Measurements from ENCODE around the gene PER1. TPM values are rescaled to one million over a fixed set of nuclear protein-coding genes. Genes with fewer than 3 reads are reported as not detected.
"Not testable (repeated sequence)": the region's sequence is repeated elsewhere in the genome, so short reads cannot be mapped to it uniquely, and the experiment has no call there.

Gene PER1
- total and polyA plus RNA-seq, 2 of the 13 experiments (the other 11 are each of a cell fraction or from before 2014, with no cell fraction given) = 2.6 to 3.6 TPM

GRCh38 chr17:8108972-8109660, 43.1 kb downstream of the PER1 start:
- CTCF ChIA-PET (ENCODE audit: low intra/inter-chr PET ratio, low total read pairs) = interaction anchor here (1.8 to 2.5 kb wide), 2 partner anchors 15 to 49 kb away, joined by 11 to 14 read pairs; no protein-coding TSS in a partner anchor
- H3K27me3 ChIP-seq (ENCODE audit: control insufficient read depth in 1 of 2, insufficient read depth in 2 of 2, low read length in 2 of 2) = peaks cover 11 to 62% of the 10 kb centered on the region in 2 experiments; a peak in 4 of 5 replicates
- no peak for FAIRE-seq

GRCh38 chr17:8106980-8107379, 45.2 kb downstream of the PER1 start:
- intact Hi-C loops (cut with micrococcal nuclease; ENCODE audit: unreplicated experiment); H2AFZ ChIP-seq (ENCODE audit: low read length); H3K27ac ChIP-seq (ENCODE audit: extremely low read length, insufficient read depth, low read length); POLR2A ChIA-PET; H3K9ac ChIP-seq (ENCODE audit: insufficient read depth, low read depth, low read length); H3K4me1 ChIP-seq (ENCODE audit: insufficient read depth, low read length); DNase-seq (ENCODE audit: low spot score); H3K79me2 ChIP-seq (ENCODE audit: insufficient read depth, low read length); H4K20me1 ChIP-seq (ENCODE audit: insufficient read depth, low read length); H3K4me2 ChIP-seq (ENCODE audit: low read depth, low read length); H3K4me3 ChIP-seq (replicated peaks in 1 of 3; ENCODE audit: insufficient read depth in 1 of 3, low read depth in 2 of 3, low read length in 3 of 3); H3K9me3 ChIP-seq (ENCODE audit: low read length); in situ Hi-C loops (cut with HindIII; ENCODE audit: extremely low pct_ligation_motif_present, low pct_unique_long_range_greater_than_20kb); ATAC-seq; H3K36me3 ChIP-seq (replicated peaks in 1 of 2; ENCODE audit: control insufficient read depth in 1 of 2, insufficient read depth in 2 of 2, low read length in 2 of 2); BruUV-seq (replicated peaks); CTCF ChIA-PET (ENCODE audit: low intra/inter-chr PET ratio, low total read pairs); FAIRE-seq: not testable (repeated sequence)
- peaks cover 11 to 72% of the 10 kb centered on the region in 2 experiments for H3K27me3 ChIP-seq (ENCODE audit: control insufficient read depth in 1 of 2, insufficient read depth in 2 of 2, low read length in 2 of 2)
- WGBS (ENCODE audit: low lambda C conversion rate) = 17% methylated on average over 4 of the region's 4 CpGs

More at GRCh38 chr17:8108972-8109660, 43.1 kb downstream of the PER1 start:
- DNase-seq (ENCODE audit: low spot score) (no peak), ATAC-seq (no peak; the same call in 2 of the 3 replicates)
- H3K36me3 ChIP-seq (replicated peaks in 1 of 2; ENCODE audit: control insufficient read depth in 1 of 2, insufficient read depth in 2 of 2, low read length in 2 of 2) = no peaks in the 10 kb centered on the region
- 65% methylated on average over 21 of the region's 33 CpGs for WGBS (ENCODE audit: low lambda C conversion rate)
- no peaks in the 10 kb centered on the region for H4K20me1 ChIP-seq (ENCODE audit: insufficient read depth, low read length)
- H2AFZ ChIP-seq (ENCODE audit: low read length) = no peak overlapping the region
- H3K4me3 ChIP-seq (replicated peaks in 1 of 3; ENCODE audit: insufficient read depth in 1 of 3, low read depth in 2 of 3, low read length in 3 of 3) = no peak overlapping the region
- intact Hi-C loops (cut with micrococcal nuclease; ENCODE audit: unreplicated experiment) (no loop called here), in situ Hi-C loops (cut with HindIII; ENCODE audit: extremely low pct_ligation_motif_present, low pct_unique_long_range_greater_than_20kb) (no loop called here)
- H3K9me3 ChIP-seq (ENCODE audit: low read length) = no peaks in the 10 kb centered on the region
- H3K4me2 ChIP-seq (ENCODE audit: low read depth, low read length) = no peak overlapping the region
- POLR2A ChIA-PET = interaction anchor here (0.9 kb wide), 1 partner anchor 64 kb away, joined by 3 read pairs; no protein-coding TSS in a partner anchor
- H3K27ac ChIP-seq (ENCODE audit: extremely low read length, insufficient read depth, low read length) = no peak overlapping the region
- no peaks in the 10 kb centered on the region for H3K4me1 ChIP-seq (ENCODE audit: insufficient read depth, low read length)
- BruUV-seq (replicated peaks) = no TSS peak
- H3K79me2 ChIP-seq (ENCODE audit: insufficient read depth, low read length) = no peaks in the 10 kb centered on the region
- TF ChIP-seq NR2F1 (CRISPR knock-in tag; IDR thresholded peaks at IDR 0.05) = no peak
- TF ChIP-seq HDAC6 (IDR thresholded peaks at IDR 0.05; ENCODE audit: low read depth, low read length) = no peak
- no peak for TF ChIP-seq ZNF232 (CRISPR knock-in tag; IDR thresholded peaks at IDR 0.05; ENCODE audit: borderline replicate concordance)
- TF ChIP-seq ZNF660 (CRISPR knock-in tag; IDR thresholded peaks at IDR 0.05; ENCODE audit: borderline replicate concordance, low read depth) = no peak
- TF ChIP-seq GABPB1 (CRISPR knock-in tag; IDR thresholded peaks at IDR 0.05) = no peak
- no peak for TF ChIP-seq ZNF549 (CRISPR knock-in tag; IDR thresholded peaks at IDR 0.05)
- TF ChIP-seq ZNF253 (CRISPR knock-in tag; IDR thresholded peaks at IDR 0.05; ENCODE audit: borderline replicate concordance) = no peak
- TF ChIP-seq ZNF777 (CRISPR knock-in tag; IDR thresholded peaks at IDR 0.05) = no peak
- no peak for TF ChIP-seq ZBTB46 (CRISPR knock-in tag; IDR thresholded peaks at IDR 0.05; ENCODE audit: borderline replicate concordance)
- TF ChIP-seq SIN3B (IDR thresholded peaks at IDR 0.05; ENCODE audit: low read length) = no peak
- TF ChIP-seq SP1 (IDR thresholded peaks at IDR 0.05) = no peak
- TF ChIP-seq SP1 (CRISPR knock-in tag; IDR thresholded peaks at IDR 0.05) = no peak
- no peak for TF ChIP-seq LCORL (IDR thresholded peaks at IDR 0.05)
- TF ChIP-seq LCORL (CRISPR knock-in tag; IDR thresholded peaks at IDR 0.05) = no peak
- no peak for TF ChIP-seq SMARCE1 (IDR thresholded peaks at IDR 0.05; ENCODE audit: borderline replicate concordance)
- TF ChIP-seq KDM3A (CRISPR knock-in tag; IDR thresholded peaks at IDR 0.05; ENCODE audit: low read depth) = no peak
- TF ChIP-seq MTERF4 (CRISPR knock-in tag; IDR thresholded peaks at IDR 0.05) = no peak
- TF ChIP-seq CBX1 (IDR thresholded peaks at IDR 0.05; ENCODE audit: low read depth) = no peak
- TF ChIP-seq ATRX (CRISPR knock-in tag; IDR thresholded peaks at IDR 0.05; ENCODE audit: borderline replicate concordance) = no peak
- H3K9ac ChIP-seq (ENCODE audit: insufficient read depth, low read depth, low read length) = no peak overlapping the region

Data from HepG2 (cell line).